Measurements from ENCODE around the gene RYR1.
A peak's percentile ranks its signal among the peaks of the same experiment; 100 is the strongest.
"Not testable (repeated sequence)": the region's sequence is repeated elsewhere in the genome, so short reads cannot be mapped to it uniquely, and the experiment has no call there.

Gene RYR1

DNA sequence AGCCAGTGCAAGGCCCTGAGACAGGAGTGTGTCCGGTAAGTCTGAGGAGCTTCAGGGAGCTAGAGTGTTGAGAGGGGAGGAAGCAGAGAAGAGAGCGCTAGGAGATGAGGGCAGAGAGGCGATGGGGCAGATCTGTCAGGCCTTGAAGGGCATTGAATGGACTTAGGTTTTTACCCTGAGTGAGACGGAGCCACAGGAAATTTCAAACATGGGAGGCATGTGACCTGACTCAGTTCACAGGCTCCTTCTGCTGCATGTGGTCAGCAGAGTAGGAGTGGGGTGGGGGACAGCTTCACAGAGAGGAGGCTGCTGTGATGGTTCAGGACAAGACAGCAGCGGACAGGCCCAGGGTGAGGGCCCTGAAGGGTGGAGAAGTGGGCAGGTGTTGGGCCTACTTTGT is 33.1 kb upstream of the RYR1 start:
- no peak for DNase-seq

DNA sequence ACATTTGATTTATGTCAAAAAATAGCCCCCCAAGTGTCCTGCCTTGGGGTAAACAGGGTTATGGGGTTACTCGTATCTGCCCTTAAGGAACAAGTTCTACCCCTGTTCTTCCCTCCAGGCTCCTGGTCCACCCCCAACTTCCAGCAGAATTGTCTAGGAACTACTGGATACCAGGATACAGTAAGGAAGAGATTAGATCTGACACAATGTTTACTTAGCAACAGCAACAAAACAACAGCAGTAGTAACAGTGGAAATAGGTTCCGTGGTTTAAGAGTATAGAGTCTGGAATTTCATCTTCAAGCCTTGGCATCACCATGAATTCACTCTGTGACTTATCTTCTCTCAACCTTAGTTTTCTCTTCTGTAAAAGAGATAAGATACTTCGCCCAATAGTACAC is 32.3 kb upstream of the RYR1 start:
- DNase-seq = no peak

DNA sequence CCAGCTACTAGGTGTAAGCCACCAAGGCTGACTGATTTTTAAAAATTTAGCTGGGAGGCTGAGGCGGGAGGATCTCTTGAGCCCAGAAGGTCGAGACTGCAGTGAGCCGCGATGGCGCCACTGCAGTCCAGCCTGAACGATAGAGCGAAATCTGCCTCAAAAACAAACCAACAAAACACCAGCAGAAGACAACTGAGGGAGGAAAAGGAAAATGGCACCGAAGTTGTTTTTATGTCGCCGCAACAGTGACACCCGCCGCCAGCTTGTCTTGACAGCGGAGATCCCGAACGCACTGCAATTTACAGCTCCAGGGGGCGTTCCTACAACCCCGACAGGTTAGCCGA is 30.9 kb upstream of the RYR1 start:
- no peak for DNase-seq

DNA sequence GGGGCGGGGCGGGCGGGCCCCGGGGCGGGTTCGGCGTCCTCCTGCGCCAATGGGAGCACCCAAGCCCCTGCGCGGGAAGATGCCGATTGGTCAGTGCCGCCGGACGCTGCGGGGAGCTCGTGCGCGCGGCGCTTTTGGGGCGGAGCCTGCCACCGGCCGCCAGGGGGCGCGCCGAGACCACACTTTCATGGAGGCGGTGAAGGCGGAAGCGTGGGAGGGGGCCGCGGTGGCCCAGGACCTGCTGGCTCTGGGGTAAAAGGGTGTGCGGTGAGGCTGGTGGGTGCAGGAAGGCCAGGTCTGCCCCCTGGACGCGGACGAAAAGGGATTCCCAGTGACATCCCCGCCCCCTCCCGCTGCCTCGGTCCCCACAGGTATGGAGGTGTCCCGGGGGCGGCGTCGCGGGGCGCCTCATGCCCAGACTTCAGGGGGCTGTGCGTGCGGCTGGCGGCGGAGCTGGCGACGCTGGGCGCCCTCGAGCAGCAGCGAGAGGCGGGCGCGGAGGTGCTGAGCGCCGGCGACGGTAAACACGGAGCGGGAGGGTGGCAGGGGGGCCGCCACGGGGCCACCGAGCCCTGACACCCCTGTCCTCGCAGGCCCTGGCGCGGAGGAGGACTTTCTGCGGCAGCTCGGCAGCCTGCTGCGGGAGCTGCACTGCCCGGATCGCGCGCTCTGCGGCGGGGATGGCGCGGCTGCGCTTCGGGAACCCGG is 30.4 kb upstream of the RYR1 start, which contains the start of gene FAM98C:
FAM98C (plus strand) TSS at position 127 of the 708 bp plus-strand sequence; CDS start at position 188, 61 bp downstream.
- DNase-seq = peak; percentile 92 to 97

DNA sequence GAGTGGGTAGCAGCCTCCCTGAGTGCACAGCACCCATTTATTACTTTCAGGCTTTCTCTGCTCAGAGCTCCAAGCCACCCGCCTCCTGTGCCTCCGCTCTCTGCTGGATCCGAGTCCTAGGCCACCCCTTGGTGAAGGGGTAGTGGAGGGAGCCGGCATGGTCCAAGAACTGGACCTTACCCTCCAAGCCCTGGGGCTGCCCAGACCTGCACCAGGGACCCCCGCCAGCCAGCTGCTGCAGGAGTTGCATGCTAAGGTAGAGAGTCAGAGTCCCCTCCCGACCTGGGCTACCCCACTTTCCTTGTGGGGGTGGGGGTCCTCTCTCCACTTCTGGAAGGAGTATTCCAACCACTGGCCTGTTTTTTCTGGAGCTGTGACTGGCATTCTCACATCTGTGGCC is 28.6 kb upstream of the RYR1 start:
- DNase-seq = no peak

DNA sequence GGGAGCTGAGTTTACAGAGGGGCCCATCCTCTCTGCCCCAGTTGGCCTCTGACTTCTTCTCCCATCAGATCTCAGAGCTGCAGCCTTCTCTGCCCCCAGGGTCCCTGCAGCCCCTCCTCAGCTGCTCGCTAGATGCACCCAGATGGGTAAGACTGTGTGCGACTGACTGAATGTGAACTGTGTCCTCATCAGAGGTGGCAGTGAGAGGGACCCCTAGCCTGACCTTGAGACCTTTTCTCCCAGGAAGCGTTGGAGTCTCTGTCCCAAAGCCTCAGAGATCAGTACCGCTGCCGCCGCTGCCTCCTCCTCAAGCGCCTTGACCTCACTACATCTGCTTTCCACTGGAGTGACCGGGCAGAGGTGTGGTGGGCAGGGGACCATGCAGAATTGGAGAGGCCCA is 28.2 kb upstream of the RYR1 start:
- no peak for DNase-seq

DNA sequence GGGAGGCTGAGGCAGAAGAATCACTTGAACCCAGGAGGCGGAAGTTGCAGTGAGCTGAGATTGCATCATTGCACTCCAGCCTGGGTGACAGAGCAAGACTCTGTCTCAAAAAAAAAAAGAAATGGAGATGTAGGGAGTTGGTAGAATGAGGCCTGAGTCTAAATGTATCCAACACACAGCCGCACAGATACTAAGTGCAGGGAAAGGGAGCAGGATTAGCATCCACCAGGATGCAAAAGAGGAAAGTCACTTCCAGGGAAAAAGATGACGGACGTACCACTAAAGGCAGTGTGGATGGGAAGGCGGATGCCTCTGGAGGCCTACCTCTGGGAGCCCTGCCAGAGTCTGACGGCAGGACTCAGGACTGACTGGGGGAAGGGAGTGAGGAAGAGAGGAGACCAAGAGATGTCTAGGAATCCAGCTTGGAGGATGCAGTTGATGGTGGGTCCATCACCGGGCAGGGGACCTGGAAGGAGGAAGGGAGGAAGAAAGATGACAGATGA is 23.8 kb upstream of the RYR1 start:
- DNase-seq = no peak

DNA sequence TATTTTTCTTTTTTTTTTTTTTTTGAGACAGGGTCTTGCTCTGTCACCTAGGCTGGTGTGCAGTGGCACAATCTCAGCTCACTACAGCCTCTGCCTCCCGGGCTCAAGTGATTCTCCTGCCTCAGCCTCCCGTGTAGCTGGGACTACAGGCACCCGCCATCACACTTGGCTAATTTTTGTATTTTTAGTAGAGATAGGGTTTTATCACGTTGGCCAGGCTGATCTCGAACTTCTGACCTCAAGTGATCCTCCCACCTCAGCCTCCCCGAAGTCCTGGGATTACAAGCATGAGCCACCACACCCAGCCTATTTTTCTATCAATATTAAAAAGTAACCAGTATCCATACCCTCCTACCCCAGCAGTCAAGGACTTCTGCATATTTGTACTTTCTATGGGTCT is 23.1 kb upstream of the RYR1 start:
- not testable (repeated sequence) for DNase-seq

DNA sequence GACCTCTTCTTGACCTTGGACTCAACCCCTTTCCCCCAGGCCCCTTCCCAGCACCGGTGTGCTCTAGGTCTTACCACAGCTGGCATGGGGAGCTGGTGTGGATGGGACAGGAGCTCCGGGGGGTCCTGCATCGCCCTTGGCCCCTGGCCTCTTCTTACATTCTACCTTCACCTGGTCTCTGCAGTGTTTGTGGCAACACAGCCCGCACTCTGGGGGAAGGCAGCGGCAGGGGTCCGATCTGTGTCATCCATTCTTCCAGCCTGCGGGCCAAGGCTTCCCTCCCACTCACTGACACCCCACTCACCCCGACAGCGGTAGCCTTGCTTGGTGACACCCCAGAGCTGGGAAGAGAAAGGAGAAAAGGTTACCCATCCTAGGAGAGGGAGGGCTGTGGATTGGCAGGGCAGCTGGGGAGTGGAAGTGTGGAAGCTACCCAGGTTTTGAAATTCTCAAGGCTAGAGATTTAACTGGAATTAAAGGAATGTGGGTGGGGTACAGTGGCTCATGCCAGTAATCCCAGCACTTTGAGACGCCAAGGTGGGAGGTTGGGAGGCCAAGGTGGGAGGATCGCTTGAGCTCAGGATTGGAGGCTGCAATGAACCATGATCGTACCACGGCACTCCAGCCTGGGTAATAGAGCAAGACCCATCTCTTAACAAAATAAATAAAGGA is 22.3 kb upstream of the RYR1 start:
- DNase-seq = no peak

DNA sequence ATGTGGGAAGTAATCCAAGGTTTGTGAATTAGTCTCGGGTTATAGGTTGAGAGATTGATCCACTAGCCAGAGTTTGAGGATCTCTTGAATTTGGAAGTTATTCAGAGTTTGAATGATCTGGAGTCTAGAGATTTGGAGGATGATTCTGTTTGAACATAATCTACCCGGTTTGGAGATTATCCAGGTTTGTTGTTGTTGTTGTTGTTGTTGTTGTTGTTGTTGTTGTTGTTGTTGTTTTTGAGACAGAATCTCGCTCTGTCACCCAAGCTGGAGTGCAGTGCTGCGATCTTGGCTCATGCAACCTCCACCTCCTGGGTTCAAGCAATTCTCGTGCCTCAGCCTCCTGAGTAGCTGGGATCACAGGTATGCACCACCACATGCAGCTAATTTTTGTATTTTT is 21.6 kb upstream of the RYR1 start:
- not testable (repeated sequence) for DNase-seq

DNA sequence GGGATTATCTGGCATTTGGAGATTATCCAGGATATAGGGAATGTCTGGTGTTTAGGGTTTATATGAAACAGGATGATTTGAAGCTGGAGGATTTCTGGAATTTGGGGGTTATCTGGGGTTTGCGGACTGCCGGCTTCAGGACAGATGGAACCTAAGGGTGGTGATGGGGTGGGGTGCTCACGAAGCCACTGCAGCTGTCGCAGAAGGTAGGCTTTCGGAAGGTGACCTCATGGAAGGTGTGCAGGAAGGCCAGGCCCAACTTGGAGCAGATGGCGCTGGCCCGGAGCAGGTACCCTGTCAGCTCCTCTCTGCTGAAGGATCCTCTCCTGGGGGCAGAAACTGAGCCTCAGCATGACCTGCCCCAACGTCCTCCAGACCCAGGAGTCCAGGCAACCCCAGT is 21.0 kb upstream of the RYR1 start:
- DNase-seq = no peak

DNA sequence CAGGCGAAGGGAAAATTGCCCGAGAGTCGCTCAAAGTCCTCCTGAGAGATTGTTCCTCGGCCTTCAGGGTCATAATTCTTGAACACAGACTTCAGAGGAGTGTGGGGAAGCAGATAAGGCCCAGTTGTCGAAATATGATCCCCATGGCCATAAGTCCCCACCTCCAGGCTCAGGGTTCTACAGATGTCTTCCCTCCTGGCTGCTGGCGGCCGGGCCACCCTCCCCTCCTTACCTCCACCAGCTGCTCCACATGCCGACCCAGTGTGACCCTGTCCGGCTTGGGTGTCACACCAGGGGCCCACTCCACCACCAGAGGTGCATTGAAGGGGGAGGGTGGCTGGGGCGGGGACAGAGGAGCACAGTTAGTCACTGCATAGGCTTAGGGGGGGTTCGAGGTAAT is 20.5 kb upstream of the RYR1 start:
- no peak for DNase-seq

DNA sequence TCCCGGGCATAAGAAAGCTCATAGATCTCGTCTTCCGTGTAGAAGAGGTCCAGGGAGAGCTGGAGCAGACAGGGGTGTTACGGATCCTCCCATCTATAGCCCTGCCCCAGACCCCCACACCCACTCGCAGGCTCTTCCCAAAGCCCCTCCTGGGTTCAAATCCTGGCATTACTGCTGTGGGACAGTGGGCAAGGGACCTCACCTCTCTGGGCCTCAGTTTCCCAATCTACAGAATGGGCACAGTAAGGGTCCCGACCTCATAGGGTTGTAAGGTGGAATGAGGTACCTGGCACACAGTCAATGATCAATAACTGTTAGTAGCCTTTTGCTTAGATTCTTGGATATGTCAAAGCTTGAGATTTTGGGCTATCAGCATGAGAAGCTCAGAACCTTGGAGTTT is 20.1 kb upstream of the RYR1 start:
- no peak for DNase-seq

DNA sequence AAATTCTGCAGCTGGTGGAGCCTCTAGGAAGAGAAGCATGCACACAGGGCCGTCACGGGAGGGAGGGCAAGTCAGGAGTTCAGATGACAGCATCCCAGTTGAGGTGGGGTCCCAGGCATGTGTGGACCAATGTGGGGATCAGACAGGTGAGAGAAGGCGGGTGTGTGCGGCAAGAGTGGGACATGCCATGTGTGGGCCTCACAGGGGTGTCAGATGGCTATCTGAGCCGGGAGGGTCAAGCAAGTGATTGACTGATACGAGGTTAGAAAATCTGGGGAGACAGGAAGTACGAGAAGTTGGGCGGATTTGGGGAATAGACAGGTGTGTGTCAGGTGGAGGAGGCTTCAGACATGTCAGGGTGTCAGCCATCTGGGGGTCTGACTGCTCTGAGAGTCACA is 16.3 kb upstream of the RYR1 start:
- no peak for DNase-seq

DNA sequence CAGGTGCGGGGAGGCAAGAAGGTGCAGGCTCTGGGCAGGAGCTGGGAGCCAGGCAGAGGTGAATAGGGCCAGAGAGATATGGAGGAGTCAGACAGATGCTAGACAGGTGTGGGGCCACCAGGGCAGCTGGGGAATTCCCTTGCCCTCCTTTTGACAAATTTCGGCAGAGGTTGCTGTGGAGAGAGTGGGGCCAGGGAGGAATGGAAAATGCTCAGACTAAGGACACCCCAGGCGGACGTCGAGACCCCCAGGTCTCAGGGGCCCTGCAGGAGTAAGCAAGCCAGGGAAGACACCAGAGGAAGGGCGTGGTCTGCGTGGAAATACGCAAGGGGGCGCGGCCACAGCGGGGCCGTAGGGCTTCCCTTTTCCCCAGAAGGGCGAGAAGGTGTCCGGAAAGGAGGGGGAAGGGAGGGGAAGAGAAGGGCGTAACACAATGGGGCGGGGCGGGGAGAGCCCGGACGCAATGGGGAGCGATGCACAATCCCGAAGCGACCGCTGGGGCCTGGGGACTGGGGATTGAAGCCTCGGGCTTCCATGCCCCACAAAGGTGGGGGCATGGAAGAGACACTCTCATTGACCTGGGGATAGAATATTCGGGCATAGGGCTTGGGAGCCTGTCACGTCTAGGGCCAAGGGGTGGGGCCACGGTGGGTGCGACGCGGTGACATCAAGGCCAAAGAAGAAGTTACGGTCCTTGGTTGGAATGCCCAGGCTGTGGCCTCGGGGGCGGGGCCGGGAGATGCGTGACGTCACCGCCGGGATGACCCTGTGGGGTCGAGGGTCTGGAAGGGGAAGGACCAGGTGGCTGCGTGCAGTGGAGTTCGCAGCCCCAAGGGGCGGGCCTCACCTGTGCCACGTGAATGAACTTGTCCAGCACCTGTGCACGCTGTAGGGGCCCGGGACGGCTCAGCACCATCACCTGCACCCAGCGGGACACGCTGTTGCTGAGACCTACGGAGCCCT is 15.7 kb upstream of the RYR1 start:
- DNase-seq = peak in 1 of 2 donors; percentile 10

DNA sequence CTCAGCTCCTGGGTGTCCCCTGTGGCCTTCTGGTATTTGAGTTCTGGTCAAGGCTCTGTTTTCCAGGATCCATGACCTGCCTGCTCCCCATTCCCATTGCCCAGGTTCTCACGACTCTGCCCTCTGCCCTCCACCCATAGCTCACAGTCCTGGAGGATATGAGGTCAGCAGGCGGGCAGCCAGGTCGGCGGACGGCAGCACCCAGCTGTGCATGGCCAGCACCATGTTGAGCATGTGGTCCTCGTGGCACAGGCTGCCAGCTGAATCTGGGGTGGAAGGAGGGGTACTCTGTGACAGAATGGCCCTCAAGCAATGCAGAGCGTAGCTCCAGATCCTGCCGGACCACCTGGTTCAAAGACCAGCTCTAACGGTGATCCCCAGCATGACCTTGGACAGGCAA is 12.6 kb upstream of the RYR1 start:
- DNase-seq = no peak

DNA sequence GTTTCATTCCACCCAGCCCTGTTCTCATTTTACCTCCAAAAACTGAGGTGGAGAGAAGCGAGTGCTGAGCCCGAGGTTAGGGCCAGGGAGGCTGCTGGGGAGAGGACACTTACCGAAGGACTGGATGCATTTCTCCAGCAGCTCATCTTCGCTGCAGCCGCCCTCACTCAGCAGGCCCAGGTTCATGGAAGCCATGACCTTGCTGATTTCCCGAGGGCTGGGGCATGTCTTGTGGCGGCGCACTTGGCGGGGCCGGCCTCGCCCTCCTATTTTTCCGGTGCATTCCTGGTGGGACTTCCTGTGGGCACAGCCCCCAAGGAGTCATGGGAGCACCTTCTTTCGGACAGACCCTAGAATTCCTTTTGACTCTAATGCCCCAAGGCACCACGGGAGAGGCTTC is 11.6 kb upstream of the RYR1 start:
- DNase-seq = no peak

DNA sequence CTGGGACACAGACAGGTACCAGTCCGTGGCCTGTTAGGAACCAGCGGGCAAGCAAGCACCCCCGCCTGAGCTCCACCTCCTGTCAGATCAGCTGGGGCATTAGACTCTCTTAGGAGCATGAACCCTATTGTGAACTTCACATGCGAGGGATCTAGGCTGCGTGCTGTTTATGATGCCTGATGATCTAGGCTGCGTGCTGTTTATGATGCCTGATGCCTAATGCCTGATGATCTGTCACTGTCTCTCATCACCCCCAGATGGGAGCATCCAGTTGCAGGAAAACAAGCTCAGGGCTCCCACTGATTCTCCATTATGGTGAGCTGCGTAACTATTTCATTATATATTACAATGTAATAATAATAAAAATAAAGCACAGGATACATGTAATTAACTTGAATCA is 11.1 kb upstream of the RYR1 start:
- no peak for DNase-seq

DNA sequence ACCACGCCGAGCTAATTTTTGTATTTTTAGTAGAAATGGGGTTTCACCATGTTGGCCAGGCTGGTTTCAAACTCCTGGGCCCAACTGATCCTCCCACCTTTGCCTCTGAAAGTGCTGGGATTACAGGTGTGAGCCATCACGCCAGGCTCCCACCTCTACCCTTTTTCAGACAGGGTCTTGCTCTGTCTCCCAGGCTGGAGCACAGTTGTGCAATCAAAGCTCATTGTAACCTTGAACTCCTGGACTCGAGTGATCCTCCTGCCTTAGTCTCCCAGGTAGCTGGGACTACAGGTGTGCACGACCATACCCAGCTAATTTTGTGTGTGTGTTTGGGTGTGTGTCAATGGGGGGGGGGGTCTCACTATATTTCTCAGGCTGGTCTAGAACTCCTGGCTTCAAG is 9.2 kb upstream of the RYR1 start:
- no peak for DNase-seq

DNA sequence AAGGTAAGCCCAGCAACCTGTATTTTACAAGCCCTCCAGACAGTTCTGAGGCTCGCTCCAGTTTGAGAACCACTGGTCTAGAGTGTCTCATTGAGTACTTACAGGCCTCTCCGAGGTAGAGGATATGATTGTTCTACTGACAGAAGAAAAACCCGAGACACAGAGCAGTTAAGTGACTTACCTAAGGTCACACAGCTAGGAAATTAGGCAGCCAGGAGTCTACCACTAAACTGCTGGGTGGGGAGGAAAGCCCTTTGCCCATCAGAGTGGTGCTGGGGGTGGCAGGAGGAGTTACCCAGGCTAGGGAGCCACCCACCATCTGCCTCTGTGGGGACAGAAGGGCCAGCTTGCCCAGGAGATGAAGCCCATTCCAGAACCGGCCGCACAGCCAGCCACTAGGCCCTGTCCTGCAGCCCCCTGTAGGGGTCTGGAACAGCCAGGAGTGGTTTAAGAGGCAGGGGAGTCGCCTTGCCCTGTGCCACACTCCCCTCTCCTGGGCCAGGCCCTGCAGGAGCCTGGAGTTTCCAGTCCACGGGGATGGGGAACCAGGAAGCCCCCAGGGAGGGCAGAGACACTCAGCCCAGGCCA is 8.2 kb upstream of the RYR1 start:
- no peak for DNase-seq

DNA sequence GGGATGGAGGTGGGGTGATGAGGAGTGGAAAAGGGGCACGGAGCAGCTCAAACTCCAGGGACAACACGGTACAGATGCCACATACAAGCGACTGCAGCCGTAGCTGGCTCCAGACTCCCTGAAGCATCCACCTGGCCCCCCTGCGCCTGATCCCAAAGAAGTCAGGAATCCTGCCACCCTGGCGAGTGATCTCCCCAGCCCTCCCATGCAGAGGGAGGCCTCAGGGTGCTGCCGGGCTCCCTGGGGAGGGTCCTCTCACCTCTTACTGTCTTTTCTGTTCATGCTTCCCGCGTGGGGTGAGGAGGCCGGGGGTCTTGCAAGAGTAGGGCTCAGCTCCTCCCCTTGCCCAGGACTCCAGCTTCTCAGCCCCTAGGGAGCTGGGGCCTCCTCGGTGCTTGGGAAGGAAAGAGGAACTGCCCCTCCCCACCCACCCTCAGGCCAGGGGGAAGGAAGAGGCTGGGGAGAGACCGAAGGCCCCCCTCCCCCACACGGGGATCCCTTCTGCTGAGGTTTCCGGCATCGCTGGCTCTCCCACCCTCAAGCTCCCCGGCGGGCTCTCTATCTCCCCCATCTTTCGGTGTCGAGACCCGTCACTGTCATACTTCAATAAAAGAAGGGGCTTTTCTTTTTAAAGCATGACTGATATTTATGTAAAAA is 7.6 kb upstream of the RYR1 start, which contains the start of gene RASGRP4:
RASGRP4 (minus strand) TSS at position 410 of the 657 bp plus-strand sequence; CDS start at position 282, 128 bp downstream.
- DNase-seq = peak in 1 of 2 donors; percentile 15

DNA sequence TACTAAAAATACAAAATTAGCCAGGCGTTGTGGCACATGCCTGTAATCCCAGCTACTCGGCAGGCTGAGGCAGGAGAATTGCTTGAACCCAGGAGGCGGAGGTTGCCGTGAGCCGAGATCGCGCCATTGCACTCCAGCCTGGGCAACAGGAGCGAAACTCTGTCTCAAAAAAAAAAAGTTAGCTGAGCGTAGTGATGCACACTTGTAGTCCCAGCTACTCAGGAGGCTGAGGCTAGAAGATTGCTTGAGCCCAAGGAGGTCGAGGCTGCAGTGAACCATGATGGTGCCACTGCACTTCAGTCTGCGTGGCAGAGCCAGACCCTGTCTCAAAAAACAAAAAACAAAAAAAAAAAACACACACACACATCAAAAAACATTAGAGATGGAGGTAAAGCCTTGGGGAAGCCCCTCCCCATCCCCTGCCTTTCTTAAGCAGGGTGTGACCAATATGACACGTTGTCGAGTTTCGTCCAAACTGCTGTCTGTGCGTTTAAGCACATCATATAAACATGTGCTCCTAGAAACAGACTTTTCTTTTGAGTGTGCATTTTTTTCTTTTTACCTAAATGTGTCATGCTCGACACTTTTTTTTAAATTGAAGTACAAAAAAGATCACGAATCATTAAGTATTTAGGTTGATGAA is 6.3 kb upstream of the RYR1 start:
- DNase-seq = not testable (repeated sequence)

All from hippocampal formation (tissue), 2 donors.